K562 (cell line): ENCODE data around the gene LRRC47. TPM values are rescaled to one million over a fixed set of nuclear protein-coding genes. Genes with fewer than 3 reads are reported as not detected.

Experiments
- C11orf30 ChIP-seq: fragments of 450-650 bp; IDR thresholded peaks from 2 replicates; pipeline ENCODE4 v1.6.1; 2016; ENCODE audit warnings: low read depth, mild to moderate bottlenecking
- CREM ChIP-seq: IDR thresholded peaks from 2 replicates; pipeline ENCODE4 v1.6.1; 2014; ENCODE audit warnings: antibody characterized with exemption, low read depth
- ETV1 ChIP-seq: fragments of 450-650 bp; conservative IDR thresholded peaks from 2 replicates; pipeline ENCODE4 v1.6.1; 2016; ENCODE audit warnings: missing genetic modification characterization, control low read depth, low read depth, missing compliant biosample characterization
- GABPB1 ChIP-seq: sonication (generic); formaldehyde crosslinking; IDR thresholded peaks from 2 replicates; pipeline ENCODE4 v1.8.0; 2022; ENCODE audit warnings: mild to moderate bottlenecking, missing genetic modification reagents
- HSF4 ChIP-seq: fragments of 250-450 bp; sonication (Bioruptor Pico); IDR thresholded peaks from 2 replicates; pipeline ENCODE4 v2.1.2; 2022; ENCODE audit warnings: mild to moderate bottlenecking, moderate library complexity, borderline replicate concordance
- MGA ChIP-seq: fragments of 450-650 bp; IDR thresholded peaks from 2 replicates; pipeline ENCODE4 v1.6.1; 2016; ENCODE audit warnings: mild to moderate bottlenecking, moderate library complexity
- NCOA2 ChIP-seq, 2 experiments: fragments of 450-650 bp; IDR thresholded peaks; 2 replicates each; pipeline ENCODE4 v1.6.1; 2018; ENCODE audit warnings: mild to moderate bottlenecking in 2 of 2, moderate library complexity in 1 of 2; ENCODE audit not compliant: partially characterized antibody in 2 of 2
- NKRF ChIP-seq: fragments of 450-650 bp; IDR thresholded peaks from 2 replicates; pipeline ENCODE4 v1.6.1; 2016; ENCODE audit warnings: borderline replicate concordance
- PHB2 ChIP-seq: fragments of 450-650 bp; IDR thresholded peaks from 2 replicates; pipeline ENCODE4 v1.6.1; 2017; ENCODE audit warnings: low read depth
- RBBP5 ChIP-seq: fragments of 200-600 bp; sonication (generic); IDR thresholded peaks from 2 replicates; pipeline ENCODE4 v1.6.1; 2012; ENCODE audit warnings: borderline replicate concordance, mild to moderate bottlenecking, low read length, control low read depth, inconsistent platforms; ENCODE audit not compliant: insufficient read depth, poor library complexity, severe bottlenecking
- SIN3B ChIP-seq: fragments of 450-650 bp; IDR thresholded peaks from 2 replicates; pipeline ENCODE4 v1.6.1; 2017; ENCODE audit warnings: low read depth, mild to moderate bottlenecking, moderate library complexity
- polyA plus RNA-seq, 8 experiments: library from polyadenylated mRNA; depleted of rRNA in 4 of 8; stranded (reverse) in 5 of 8; unstranded in 3 of 8; fragments of >200 nt; fragmentation: Nextera tagmentation in 2 of 8; fragmentation: Illumina TruSeq in 1 of 8; extraction: Ambion mirVana in 2 of 8; extraction: Trizol in 1 of 8; gene quantifications; 2 replicates each; pipeline versions ENCODE4 v1.2.1 to v1.2.3, GENCODE V29; 2011 to 2014; ENCODE audit warnings: inconsistent platforms in 1 of 8, missing spikeins in 1 of 8
- total RNA-seq, 7 experiments: library from RNA; depleted of rRNA in 6 of 7; stranded (reverse); fragments of >200 nt in 6 of 7; fragmentation: Illumina TruSeq in 2 of 7; extraction: Trizol in 2 of 7; gene quantifications; 2 replicates each; pipeline versions ENCODE4 v1.2.1 to v1.2.3, GENCODE V29; 2011 to 2021; ENCODE audit warnings: low replicate concordance in 1 of 7
- TF ChIP-seq, protein P1 (sequence below): sonication (generic); formaldehyde crosslinking; IDR thresholded peaks from 2 replicates; pipeline ENCODE4 v1.8.0; 2022; ENCODE audit warnings: missing genetic modification reagents, mild to moderate bottlenecking, moderate library complexity, borderline replicate concordance

Gene LRRC47
- total and polyA plus RNA-seq, 9 of the 15 experiments (the other 6 are each of a cell fraction or from before 2014, with no cell fraction given): 4.6 to 68.0 (median 35.9) TPM

GRCh38 chr1:3746830-3747521 is 49.3 kb downstream of the LRRC47 start (continued):
- TF ChIP-seq RBBP5 (peak; percentile 95), CREM (0 out of 2 replicates have a peak, but pooled peaks have one; percentile 14), C11orf30 (peak; percentile 55; the same call in 1 of the 2 replicates), PHB2 (no peak), SIN3B (peak; percentile 87), NCOA2 (IDR thresholded peaks at IDR 0.05; ENCODE audit: partially characterized antibody in 2 of 2) (no peak), MGA (peak; percentile 25; the same call in 1 of the 2 replicates), GABPB1 (CRISPR knock-in tag) (peak; percentile 88), HSF4 (CRISPR knock-in tag) (no peak), ETV1 (tag) (peak; percentile 48; the same call in 1 of the 2 replicates), NKRF (0 out of 2 replicates have a peak, but pooled peaks have one; percentile 36)
- TF ChIP-seq, protein P1, sequence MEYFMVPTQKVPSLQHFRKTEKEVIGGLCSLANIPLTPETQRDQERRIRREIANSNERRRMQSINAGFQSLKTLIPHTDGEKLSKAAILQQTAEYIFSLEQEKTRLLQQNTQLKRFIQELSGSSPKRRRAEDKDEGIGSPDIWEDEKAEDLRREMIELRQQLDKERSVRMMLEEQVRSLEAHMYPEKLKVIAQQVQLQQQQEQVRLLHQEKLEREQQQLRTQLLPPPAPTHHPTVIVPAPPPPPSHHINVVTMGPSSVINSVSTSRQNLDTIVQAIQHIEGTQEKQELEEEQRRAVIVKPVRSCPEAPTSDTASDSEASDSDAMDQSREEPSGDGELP: peak; percentile 42
